Colonic mucosa (tissue), 4 donors: ENCODE data around the gene RSPH3. TPM values are rescaled to one million over a fixed set of nuclear protein-coding genes. Genes with fewer than 3 reads are reported as not detected.

Source experiments
- DNase-seq: peaks from one replicate; pipeline ENCODE4 v3.0.0-alpha.2; 2020
- H3K27ac ChIP-seq: fragments of 200-600 bp; one replicate; pipeline ENCODE4 v1.8.0; 2021
- H3K27me3 ChIP-seq: fragments of 200-600 bp; one replicate; pipeline ENCODE4 v1.8.0; 2021
- H3K36me3 ChIP-seq: fragments of 200-600 bp; one replicate; pipeline ENCODE4 v1.8.0; 2021
- H3K4me1 ChIP-seq: fragments of 200-600 bp; one replicate; pipeline ENCODE4 v1.8.0; 2021; ENCODE audit warnings: mild to moderate bottlenecking
- H3K4me3 ChIP-seq: fragments of 200-600 bp; one replicate; pipeline ENCODE4 v1.8.0; 2021
- H3K9ac ChIP-seq, 2 donors: one replicate each; pipeline ENCODE4 v1.7.0; 2013; ENCODE audit warnings: control low read depth in 2 of 2, low read depth in 2 of 2, low read length in 2 of 2
- H3K9me3 ChIP-seq: fragments of 200-600 bp; one replicate; pipeline ENCODE4 v1.8.0; 2021
- CTCF ChIP-seq: fragments of 200-600 bp; IDR thresholded peaks from one replicate; pipeline ENCODE4 v1.8.0; 2022; ENCODE audit warnings: antibody characterized with exemption, mild to moderate bottlenecking
- intact Hi-C: fragments of 100-400 bp; cut with DNase I; formaldehyde crosslinking; loops from one replicate; pipeline ENCODE4 v1.14.1; 2022
- total RNA-seq, 2 donors: library from RNA; stranded (reverse); fragmentation: NEBNext Ultra II Directional in 1 of 2; extraction: Animal tissue kit (Norgen Biotek cat#: 25700) in 1 of 2; gene quantifications; one replicate each; pipeline ENCODE4 v1.2.1, GENCODE V29; 2021
- donor health status: healthy.
- donor health status: DM: no; HTN: no; CAD: no.
- donor health status: DM: no; HTN: no; CAD: no.

The RSPH3 gene
- total RNA-seq, 2 donors from 2014 or later, result 17.5 to 19.8 TPM

GRCh38 chr6:159008656-159009288 is 8.8 kb upstream of the RSPH3 start:
- H3K4me3 ChIP-seq, result no peak overlapping the region
- peak; percentile 36 for TF ChIP-seq CTCF
- H3K36me3 ChIP-seq, result no peaks in the 10 kb centered on the region
- no peak overlapping the region for H3K9ac ChIP-seq
- intact Hi-C loops, result loop anchor here (2.0 kb wide), 1 partner anchor 126 kb away; no protein-coding TSS in a partner anchor
- no peaks in the 10 kb centered on the region for H3K4me1 ChIP-seq
- H3K27ac ChIP-seq, result no peak overlapping the region
- no peaks in the 10 kb centered on the region for H3K27me3 ChIP-seq
- H3K9me3 ChIP-seq, result no peaks in the 10 kb centered on the region
- no peak for DNase-seq

GRCh38 chr6:159007510-159007909 is 7.5 kb upstream of the RSPH3 start:
- H3K4me3 ChIP-seq, result no peak overlapping the region
- H3K9me3 ChIP-seq, result no peaks in the 10 kb centered on the region
- no peaks in the 10 kb centered on the region for H3K27me3 ChIP-seq
- H3K9ac ChIP-seq, result no peak overlapping the region
- no peak for DNase-seq
- H3K4me1 ChIP-seq, result no peaks in the 10 kb centered on the region
- intact Hi-C loops, result no loop called here
- no peaks in the 10 kb centered on the region for H3K36me3 ChIP-seq
- no peak overlapping the region for H3K27ac ChIP-seq
- TF ChIP-seq CTCF, result no peak

- intact Hi-C loops, result no loop called here
- Histone ChIP-seq H3K4me1 (no peaks in the 10 kb centered on the region), H3K27me3 (no peaks in the 10 kb centered on the region), H3K27ac (no peak overlapping the region), H3K9me3 (no peaks in the 10 kb centered on the region), H3K9ac (no peak overlapping the region), H3K36me3 (no peaks in the 10 kb centered on the region), H3K4me3 (no peak overlapping the region)
- DNase-seq, result no peak
- TF ChIP-seq CTCF, result no peak
Measured at GRCh38 chr6:159005436-159005835, 5.4 kb upstream of the RSPH3 start.

- Histone ChIP-seq H3K36me3 (no peaks in the 10 kb centered on the region), H3K27me3 (no peaks in the 10 kb centered on the region), H3K4me1 (no peaks in the 10 kb centered on the region), H3K4me3 (no peak overlapping the region), H3K9ac (no peak overlapping the region), H3K9me3 (no peaks in the 10 kb centered on the region), H3K27ac (no peak overlapping the region)
- TF ChIP-seq CTCF, result no peak
- no peak for DNase-seq
- intact Hi-C loops, result no loop called here
Measured at GRCh38 chr6:159004592-159004991, 4.6 kb upstream of the RSPH3 start.

GRCh38 chr6:159002432-159003155 is 2.6 kb upstream of the RSPH3 start:
- Histone ChIP-seq H3K4me3 (no peak overlapping the region), H3K27me3 (no peaks in the 10 kb centered on the region), H3K9me3 (no peaks in the 10 kb centered on the region), H3K4me1 (no peaks in the 10 kb centered on the region), H3K36me3 (no peaks in the 10 kb centered on the region), H3K27ac (no peak overlapping the region), H3K9ac (no peak overlapping the region)
- DNase-seq, result no peak
- TF ChIP-seq CTCF, result no peak
- intact Hi-C loops, result no loop called here
